ENCODE results near the gene ARL8A.

Gene ARL8A

GRCh38 chr1:202130816-202131522, 13.6 kb downstream of the ARL8A start:
- in situ Hi-C loops (cut with MboI; ENCODE audit: low sequenced_read_pairs), result no loop called here
- DNase-seq (ENCODE audit: low spot score in 2 of 2), result no peak

GRCh38 chr1:202130297-202130721, 14.2 kb downstream of the ARL8A start:
- Histone ChIP-seq H3K9me3 (no peaks in the 10 kb centered on the region), H3K4me1 (no peaks in the 10 kb centered on the region), H3K27me3 (ENCODE audit: low read depth) (no peaks in the 10 kb centered on the region), H3K36me3 (replicated peaks) (peaks cover 9% of the 10 kb centered on the region), H3K4me3 (no peak overlapping the region)
- DNase-seq (ENCODE audit: low spot score in 2 of 2), result no peak
- in situ Hi-C loops (cut with MboI; ENCODE audit: low sequenced_read_pairs), result no loop called here

More at GRCh38 chr1:202130816-202131522, 13.6 kb downstream of the ARL8A start:
- Histone ChIP-seq H3K4me3 (no peak overlapping the region), H3K36me3 (replicated peaks) (peaks cover 15% of the 10 kb centered on the region), H3K9me3 (no peaks in the 10 kb centered on the region), H3K27me3 (ENCODE audit: low read depth) (no peaks in the 10 kb centered on the region), H3K4me1 (no peaks in the 10 kb centered on the region)

GRCh38 chr1:202129453-202130296, 14.9 kb downstream of the ARL8A start:
- no peak for DNase-seq (ENCODE audit: low spot score in 2 of 2)
- Histone ChIP-seq H3K36me3 (replicated peaks) (peaks cover 4% of the 10 kb centered on the region), H3K9me3 (no peaks in the 10 kb centered on the region), H3K27me3 (ENCODE audit: low read depth) (no peaks in the 10 kb centered on the region), H3K4me3 (no peak overlapping the region), H3K4me1 (no peaks in the 10 kb centered on the region)
- in situ Hi-C loops (cut with MboI; ENCODE audit: low sequenced_read_pairs), result no loop called here

- no peaks in the 10 kb centered on the region for H3K4me1 ChIP-seq
- in situ Hi-C loops (cut with MboI; ENCODE audit: low sequenced_read_pairs), result no loop called here
- H3K36me3 ChIP-seq (replicated peaks), result no peaks in the 10 kb centered on the region; the same call in 1 of the 2 replicates
- H3K9me3 ChIP-seq, result no peaks in the 10 kb centered on the region
- H3K4me3 ChIP-seq, result no peak overlapping the region
- peaks cover 9% of the 10 kb centered on the region; the same call in 1 of the 2 replicates for H3K27me3 ChIP-seq (ENCODE audit: low read depth)
- DNase-seq (ENCODE audit: low spot score in 2 of 2), result no peak
Measured at GRCh38 chr1:202127836-202128622, 16.5 kb downstream of the ARL8A start.

GRCh38 chr1:202127061-202127460, 17.5 kb downstream of the ARL8A start:
- no peak overlapping the region for H3K4me3 ChIP-seq
- no peak for DNase-seq (ENCODE audit: low spot score in 2 of 2)
- H3K9me3 ChIP-seq, result no peaks in the 10 kb centered on the region
- in situ Hi-C loops (cut with MboI; ENCODE audit: low sequenced_read_pairs), result no loop called here
- no peaks in the 10 kb centered on the region for H3K36me3 ChIP-seq (replicated peaks)
- no peaks in the 10 kb centered on the region for H3K4me1 ChIP-seq
- H3K27me3 ChIP-seq (ENCODE audit: low read depth), result peaks cover 9% of the 10 kb centered on the region; the same call in 1 of the 2 replicates

GRCh38 chr1:202126426-202126825, 18.1 kb downstream of the ARL8A start:
- Histone ChIP-seq H3K9me3 (no peaks in the 10 kb centered on the region), H3K27me3 (ENCODE audit: low read depth) (peaks cover 9% of the 10 kb centered on the region; the same call in 1 of the 2 replicates), H3K4me3 (no peak overlapping the region), H3K36me3 (replicated peaks) (no peaks in the 10 kb centered on the region), H3K4me1 (no peaks in the 10 kb centered on the region)
- in situ Hi-C loops (cut with MboI; ENCODE audit: low sequenced_read_pairs), result no loop called here
- DNase-seq (ENCODE audit: low spot score in 2 of 2), result no peak

- Histone ChIP-seq H3K36me3 (replicated peaks) (no peaks in the 10 kb centered on the region), H3K9me3 (no peaks in the 10 kb centered on the region), H3K4me1 (no peaks in the 10 kb centered on the region), H3K27me3 (ENCODE audit: low read depth) (peaks cover 9% of the 10 kb centered on the region; the same call in 1 of the 2 replicates), H3K4me3 (no peak overlapping the region)
- no peak for DNase-seq (ENCODE audit: low spot score in 2 of 2)
- in situ Hi-C loops (cut with MboI; ENCODE audit: low sequenced_read_pairs), result no loop called here
Measured at GRCh38 chr1:202125611-202126010, 18.9 kb downstream of the ARL8A start.

GRCh38 chr1:202124142-202124541, 20.4 kb downstream of the ARL8A start:
- no peaks in the 10 kb centered on the region for H3K36me3 ChIP-seq (replicated peaks)
- no peak for DNase-seq (ENCODE audit: low spot score in 2 of 2)
- H3K9me3 ChIP-seq, result no peaks in the 10 kb centered on the region
- H3K4me1 ChIP-seq, result no peaks in the 10 kb centered on the region
- H3K4me3 ChIP-seq, result no peak overlapping the region
- in situ Hi-C loops (cut with MboI; ENCODE audit: low sequenced_read_pairs), result loop anchor here (5.0 kb wide), 1 partner anchor 117 kb away; no protein-coding TSS in a partner anchor
- H3K27me3 ChIP-seq (ENCODE audit: low read depth), result peaks cover 9% of the 10 kb centered on the region; the same call in 1 of the 2 replicates

GRCh38 chr1:202123336-202123813, 21.2 kb downstream of the ARL8A start:
- Histone ChIP-seq H3K27me3 (ENCODE audit: low read depth) (peaks cover 9% of the 10 kb centered on the region; the same call in 1 of the 2 replicates), H3K4me3 (no peak overlapping the region), H3K36me3 (replicated peaks) (no peaks in the 10 kb centered on the region), H3K4me1 (no peaks in the 10 kb centered on the region), H3K9me3 (no peaks in the 10 kb centered on the region)
- in situ Hi-C loops (cut with MboI; ENCODE audit: low sequenced_read_pairs), result loop anchor here (5.0 kb wide), 1 partner anchor 116 kb away; no protein-coding TSS in a partner anchor
- DNase-seq (ENCODE audit: low spot score in 2 of 2), result no peak

GRCh38 chr1:202122639-202123335, 21.8 kb downstream of the ARL8A start, which contains the start of gene GPR37L1:
TSS of gene GPR37L1 (plus strand) at chr1:202122917. CDS start at chr1:202122964, 47 bp downstream.
- H3K4me1 ChIP-seq, result no peaks in the 10 kb centered on the region
- H3K36me3 ChIP-seq (replicated peaks), result no peaks in the 10 kb centered on the region
- peaks cover 9% of the 10 kb centered on the region; the same call in 1 of the 2 replicates for H3K27me3 ChIP-seq (ENCODE audit: low read depth)
- no peak within 1 kb of the TSS for H3K4me3 ChIP-seq
- in situ Hi-C loops (cut with MboI; ENCODE audit: low sequenced_read_pairs), result loop anchor here (5.0 kb wide), 1 partner anchor 115 kb away; no protein-coding TSS in a partner anchor
- no peak for DNase-seq (ENCODE audit: low spot score in 2 of 2)
- H3K9me3 ChIP-seq, result no peaks in the 10 kb centered on the region

GRCh38 chr1:202121006-202121405, 23.5 kb downstream of the ARL8A start:
- no peaks in the 10 kb centered on the region for H3K4me1 ChIP-seq
- H3K9me3 ChIP-seq, result no peaks in the 10 kb centered on the region
- no peak overlapping the region for H3K4me3 ChIP-seq
- DNase-seq (ENCODE audit: low spot score in 2 of 2), result no peak
- no peaks in the 10 kb centered on the region for H3K36me3 ChIP-seq (replicated peaks)
- in situ Hi-C loops (cut with MboI; ENCODE audit: low sequenced_read_pairs), result loop anchor here (5.0 kb wide), 1 partner anchor 114 kb away; no protein-coding TSS in a partner anchor
- H3K27me3 ChIP-seq (ENCODE audit: low read depth), result peaks cover 9% of the 10 kb centered on the region; the same call in 1 of the 2 replicates

- Histone ChIP-seq H3K4me3 (no peak overlapping the region), H3K27me3 (ENCODE audit: low read depth) (no peaks in the 10 kb centered on the region), H3K4me1 (no peaks in the 10 kb centered on the region), H3K36me3 (replicated peaks) (no peaks in the 10 kb centered on the region), H3K9me3 (no peaks in the 10 kb centered on the region)
- DNase-seq (ENCODE audit: low spot score in 2 of 2), result no peak
- in situ Hi-C loops (cut with MboI; ENCODE audit: low sequenced_read_pairs), result loop anchor here (10.0 kb wide), 1 partner anchor 223 kb away; no protein-coding TSS in a partner anchor
Measured at GRCh38 chr1:202117898-202118371, 26.6 kb downstream of the ARL8A start.

Measured in HAP-1 (cell line).